Measurements from ENCODE around the gene DUOXA1.

DUOXA1 gene

DNA sequence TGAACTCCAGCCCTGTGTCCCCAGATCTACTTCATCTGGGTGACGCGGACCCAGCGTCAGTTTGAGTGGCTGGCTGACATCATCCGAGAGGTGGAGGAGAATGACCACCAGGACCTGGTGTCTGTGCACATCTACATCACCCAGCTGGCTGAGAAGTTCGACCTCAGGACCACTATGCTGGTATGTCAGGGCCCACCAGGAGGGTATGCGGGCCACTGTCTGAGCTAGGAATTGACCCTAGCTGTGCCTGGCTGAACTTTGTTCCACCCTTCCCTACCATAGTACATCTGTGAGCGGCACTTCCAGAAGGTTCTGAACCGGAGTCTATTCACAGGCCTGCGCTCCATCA, 33.8 kb upstream of the DUOXA1 start:
- H3K4me3 ChIP-seq (ENCODE audit: low read depth, low read length) = no peak overlapping the region
- DNase-seq (ENCODE audit: low read depth) = no peak
- TF ChIP-seq, protein P1, sequence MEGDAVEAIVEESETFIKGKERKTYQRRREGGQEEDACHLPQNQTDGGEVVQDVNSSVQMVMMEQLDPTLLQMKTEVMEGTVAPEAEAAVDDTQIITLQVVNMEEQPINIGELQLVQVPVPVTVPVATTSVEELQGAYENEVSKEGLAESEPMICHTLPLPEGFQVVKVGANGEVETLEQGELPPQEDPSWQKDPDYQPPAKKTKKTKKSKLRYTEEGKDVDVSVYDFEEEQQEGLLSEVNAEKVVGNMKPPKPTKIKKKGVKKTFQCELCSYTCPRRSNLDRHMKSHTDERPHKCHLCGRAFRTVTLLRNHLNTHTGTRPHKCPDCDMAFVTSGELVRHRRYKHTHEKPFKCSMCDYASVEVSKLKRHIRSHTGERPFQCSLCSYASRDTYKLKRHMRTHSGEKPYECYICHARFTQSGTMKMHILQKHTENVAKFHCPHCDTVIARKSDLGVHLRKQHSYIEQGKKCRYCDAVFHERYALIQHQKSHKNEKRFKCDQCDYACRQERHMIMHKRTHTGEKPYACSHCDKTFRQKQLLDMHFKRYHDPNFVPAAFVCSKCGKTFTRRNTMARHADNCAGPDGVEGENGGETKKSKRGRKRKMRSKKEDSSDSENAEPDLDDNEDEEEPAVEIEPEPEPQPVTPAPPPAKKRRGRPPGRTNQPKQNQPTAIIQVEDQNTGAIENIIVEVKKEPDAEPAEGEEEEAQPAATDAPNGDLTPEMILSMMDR (IDR thresholded peaks at IDR 0.05; ENCODE audit: insufficient read depth, low read depth, low read length, missing control alignments) = no peak

DNA sequence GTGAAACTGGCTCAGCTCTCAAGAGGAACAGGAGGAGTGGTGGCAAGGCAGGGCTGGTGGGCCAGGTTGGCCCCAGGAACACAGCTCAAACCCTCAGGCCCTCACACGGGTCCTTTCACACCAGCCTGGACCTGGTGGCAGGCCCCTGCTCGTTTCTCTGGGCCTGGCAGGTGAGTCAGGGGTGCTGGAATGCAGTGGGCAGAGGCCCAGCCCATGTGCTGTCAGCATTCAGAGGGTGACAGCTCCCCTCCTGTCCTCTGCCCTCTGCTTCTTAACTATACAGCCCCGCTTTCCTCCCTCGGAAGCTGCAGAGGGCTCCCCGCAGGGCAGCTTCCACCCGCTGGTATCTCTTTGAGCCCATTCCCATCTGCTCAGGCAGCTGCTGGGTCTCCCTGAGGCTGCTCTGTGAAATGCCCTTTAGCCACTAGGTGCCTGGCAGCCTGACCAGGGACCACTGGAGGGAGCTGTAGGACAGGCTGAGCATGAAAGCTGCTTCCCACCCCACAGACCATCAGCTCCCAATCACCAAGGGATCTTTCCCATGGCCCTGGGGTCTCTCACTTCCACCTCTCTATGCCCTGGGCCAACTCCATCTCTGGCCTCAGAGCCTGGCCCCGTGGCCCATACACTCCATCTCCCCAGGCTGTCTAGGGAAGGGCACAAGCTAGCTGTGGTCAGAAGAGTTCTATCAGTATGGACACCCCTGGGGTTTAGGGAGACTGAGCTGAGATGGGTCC, 33.3 kb upstream of the DUOXA1 start:
- no peak overlapping the region for H3K4me3 ChIP-seq (ENCODE audit: low read depth, low read length)
- TF ChIP-seq, protein P1 (IDR thresholded peaks at IDR 0.05; ENCODE audit: insufficient read depth, low read depth, low read length, missing control alignments) = peak; percentile 94
- peak; percentile 83 for DNase-seq (ENCODE audit: low read depth)

DNA sequence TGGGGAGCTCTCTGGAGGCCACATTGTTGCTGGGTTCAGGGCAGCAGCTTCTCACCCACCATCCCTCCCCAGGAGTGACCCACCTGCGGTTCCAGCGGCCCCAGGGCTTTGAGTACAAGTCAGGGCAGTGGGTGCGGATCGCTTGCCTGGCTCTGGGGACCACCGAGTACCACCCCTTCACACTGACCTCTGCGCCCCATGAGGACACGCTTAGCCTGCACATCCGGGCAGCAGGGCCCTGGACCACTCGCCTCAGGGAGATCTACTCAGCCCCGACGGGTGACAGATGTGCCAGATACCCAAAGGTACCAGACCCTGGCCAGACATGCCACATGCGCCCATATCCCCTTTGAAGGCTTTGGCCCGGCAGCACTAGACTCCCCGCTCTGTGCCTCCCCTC, 32.0 kb upstream of the DUOXA1 start:
- no peak overlapping the region for H3K4me3 ChIP-seq (ENCODE audit: low read depth, low read length)
- TF ChIP-seq, protein P1 (IDR thresholded peaks at IDR 0.05; ENCODE audit: insufficient read depth, low read depth, low read length, missing control alignments) = no peak
- DNase-seq (ENCODE audit: low read depth) = no peak

DNA sequence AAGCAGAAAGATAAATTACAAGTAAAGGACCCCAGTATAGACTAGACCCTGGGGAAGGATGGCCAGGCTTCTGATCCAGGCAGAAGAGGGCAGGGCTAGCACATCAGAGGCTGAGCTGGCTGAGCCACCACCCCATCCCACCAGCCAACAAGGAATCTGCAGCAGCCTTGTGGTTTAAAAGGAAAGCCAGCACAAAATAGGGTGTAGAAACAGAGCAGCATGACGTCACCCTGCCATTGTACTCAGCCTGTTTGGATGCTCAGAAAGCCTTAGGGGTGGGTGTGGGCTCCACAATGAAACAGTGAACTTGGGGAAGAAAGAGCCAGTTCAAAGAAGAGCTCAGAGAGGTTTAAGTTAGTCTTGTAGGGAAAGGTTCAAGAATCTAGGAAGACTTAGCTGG, 28.3 kb upstream of the DUOXA1 start:
- TF ChIP-seq, protein P1 (IDR thresholded peaks at IDR 0.05; ENCODE audit: insufficient read depth, low read depth, low read length, missing control alignments) = no peak
- DNase-seq (ENCODE audit: low read depth) = no peak

DNA sequence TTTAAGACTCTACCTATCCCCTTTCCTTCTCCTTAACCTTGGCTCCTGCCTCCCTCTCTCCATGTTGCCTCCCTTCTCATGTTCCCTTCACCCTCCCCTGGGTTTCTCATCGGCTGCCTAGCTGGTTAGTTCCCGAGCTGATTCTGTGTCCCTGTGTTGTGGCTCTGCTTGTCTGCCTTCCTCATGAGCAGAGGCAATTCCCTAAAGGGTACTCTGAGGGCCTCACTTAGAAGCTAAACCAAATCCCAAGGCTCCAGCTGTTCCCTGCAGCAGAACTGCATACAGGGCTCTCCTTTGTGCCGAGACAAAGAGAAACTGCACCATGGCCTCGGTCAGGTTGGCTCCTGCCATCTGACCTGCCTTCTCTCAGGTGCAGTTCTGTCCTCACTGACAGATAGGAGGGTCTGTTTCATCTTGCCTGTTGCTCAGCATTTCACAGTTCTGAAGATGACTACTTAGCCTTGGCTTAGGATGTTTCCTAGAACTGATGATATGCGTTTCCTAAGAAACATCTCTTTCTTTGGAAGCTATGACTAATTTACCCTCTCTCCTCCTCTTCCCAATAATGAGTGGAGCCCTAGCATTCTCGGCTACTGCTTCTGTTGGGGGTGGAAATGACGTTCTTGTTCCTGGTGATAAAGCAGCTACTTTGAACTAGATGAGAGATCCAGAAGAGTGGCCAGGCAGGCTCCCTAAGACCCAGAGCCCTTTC, 27.2 kb upstream of the DUOXA1 start:
- DNase-seq (ENCODE audit: low read depth) = no peak
- TF ChIP-seq, protein P1 (IDR thresholded peaks at IDR 0.05; ENCODE audit: insufficient read depth, low read depth, low read length, missing control alignments) = no peak
- no peak overlapping the region for H3K4me3 ChIP-seq (ENCODE audit: low read depth, low read length)

More for the DNA sequence above, 28.3 kb upstream of the DUOXA1 start:
- H3K4me3 ChIP-seq (ENCODE audit: low read depth, low read length) = no peak overlapping the region

- H3K4me3 ChIP-seq (ENCODE audit: low read depth, low read length) = no peak overlapping the region
- TF ChIP-seq, protein P1 (IDR thresholded peaks at IDR 0.05; ENCODE audit: insufficient read depth, low read depth, low read length, missing control alignments) = no peak
- DNase-seq (ENCODE audit: low read depth) = no peak
Measured at GRCh38 chr15:45155739-45156138, 26.1 kb upstream of the DUOXA1 start.
